Testis (tissue), 2 donors: ENCODE measurements around the gene C1QTNF4.
"Not testable (repeated sequence)": the region's sequence is repeated elsewhere in the genome, so short reads cannot be mapped to it uniquely, and the experiment has no call there.

ENCODE experiments used
- POLR2A ChIP-seq: fragments of 450-650 bp; IDR thresholded peaks from one replicate; pipeline ENCODE4 v1.6.1; 2017; ENCODE audit warnings: antibody characterized with exemption, mild to moderate bottlenecking, moderate library complexity
- TF ChIP-seq, protein P1 (sequence below), 3 experiments: fragments of 450-650 bp in 2 of 3; fragments of 200-600 bp in 1 of 3; sonication (generic) in 1 of 3; IDR thresholded peaks; one replicate each; pipeline ENCODE4 v1.5.1; 2016 to 2019; ENCODE audit warnings: antibody characterized with exemption in 3 of 3, mild to moderate bottlenecking in 2 of 3, moderate library complexity in 1 of 3

GRCh38 chr11:47557004-47557403 lies 37.2 kb downstream of the C1QTNF4 start:
- TF ChIP-seq, protein P1, sequence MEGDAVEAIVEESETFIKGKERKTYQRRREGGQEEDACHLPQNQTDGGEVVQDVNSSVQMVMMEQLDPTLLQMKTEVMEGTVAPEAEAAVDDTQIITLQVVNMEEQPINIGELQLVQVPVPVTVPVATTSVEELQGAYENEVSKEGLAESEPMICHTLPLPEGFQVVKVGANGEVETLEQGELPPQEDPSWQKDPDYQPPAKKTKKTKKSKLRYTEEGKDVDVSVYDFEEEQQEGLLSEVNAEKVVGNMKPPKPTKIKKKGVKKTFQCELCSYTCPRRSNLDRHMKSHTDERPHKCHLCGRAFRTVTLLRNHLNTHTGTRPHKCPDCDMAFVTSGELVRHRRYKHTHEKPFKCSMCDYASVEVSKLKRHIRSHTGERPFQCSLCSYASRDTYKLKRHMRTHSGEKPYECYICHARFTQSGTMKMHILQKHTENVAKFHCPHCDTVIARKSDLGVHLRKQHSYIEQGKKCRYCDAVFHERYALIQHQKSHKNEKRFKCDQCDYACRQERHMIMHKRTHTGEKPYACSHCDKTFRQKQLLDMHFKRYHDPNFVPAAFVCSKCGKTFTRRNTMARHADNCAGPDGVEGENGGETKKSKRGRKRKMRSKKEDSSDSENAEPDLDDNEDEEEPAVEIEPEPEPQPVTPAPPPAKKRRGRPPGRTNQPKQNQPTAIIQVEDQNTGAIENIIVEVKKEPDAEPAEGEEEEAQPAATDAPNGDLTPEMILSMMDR (IDR thresholded peaks at IDR 0.05) = not testable (repeated sequence)
- TF ChIP-seq POLR2A = not testable (repeated sequence)
